K562 (cell line): Measurements from ENCODE around the gene PITRM1. TPM values are rescaled to one million over a fixed set of nuclear protein-coding genes. Genes with fewer than 3 reads are reported as not detected.
A peak's percentile ranks its signal among the peaks of the same experiment; 100 is the strongest.

Source experiments
- ATAC-seq: fragments of 200-7000 bp; cut with Tn5 transposase; 3 replicates; pipeline ENCODE4 v1.9.1; 2020; ENCODE audit warnings: moderate library complexity
- BruUV-seq: library from RNA; stranded (reverse); fragments of 400-500 nt; replicated peaks from 2 replicates; lab custom pipeline; 2021; lab: Mats Ljungman, UMichigan
- CTCF ChIA-PET: fragments of 300-600 bp; formaldehyde crosslinking; extraction: SDS; loops from one replicate; lab custom pipeline; 2021; ENCODE audit warnings: low intra/inter-chr PET ratio; lab: Yijun Ruan, JAX
- POLR2A ChIA-PET: fragments of 300-600, 350-650 bp; sonication (Branson Sonifier 250); formaldehyde crosslinking; extraction: SDS; loops from one replicate; lab custom pipeline; 2021; ENCODE audit warnings: antibody characterized with exemption, inconsistent platforms; lab: Yijun Ruan, JAX
- DNase-seq, 4 experiments: peaks; one replicate each; pipeline versions ENCODE4 v3.0.0 to v3.0.0-alpha.2; 2011 to 2018; ENCODE audit warnings: low spot score in 3 of 4, mixed read lengths in 3 of 4; ENCODE audit errors: extremely low read depth in 1 of 4
- FAIRE-seq: peaks from 2 replicates; lab custom pipeline; 2011; peaks lifted over from hg19 to GRCh38; lab: Jason Lieb, UNC
- H2AFZ ChIP-seq: 2 replicates; pipeline ENCODE4 v1.6.0; 2011; ENCODE audit warnings: low read depth, low read length, control low read depth, inconsistent platforms
- H3K27ac ChIP-seq: fragments of 200-600 bp; 3 replicates; pipeline ENCODE4 v1.8.0; 2011; ENCODE audit warnings: low read depth, mild to moderate bottlenecking, control low read depth, inconsistent platforms, low read length, moderate library complexity, mixed read lengths; ENCODE audit errors: extremely low read depth
- H3K27me3 ChIP-seq, 2 experiments: fragments of 300-600 bp in 1 of 2; 2 replicates in 1 of 2; 3 replicates in 1 of 2; pipeline versions ENCODE4 v1.6.0 to v1.8.0; 2011; ENCODE audit warnings: inconsistent platforms in 2 of 2, low read length in 2 of 2, mild to moderate bottlenecking in 1 of 2, mixed read lengths in 1 of 2, moderate library complexity in 1 of 2; ENCODE audit not compliant: control insufficient read depth in 2 of 2, insufficient read depth in 2 of 2
- H3K36me3 ChIP-seq: fragments of 300-600 bp; 3 replicates; pipeline ENCODE4 v1.8.0; 2011; ENCODE audit warnings: mild to moderate bottlenecking, low read length, inconsistent platforms; ENCODE audit not compliant: control insufficient read depth, insufficient read depth
- H3K4me1 ChIP-seq, 2 experiments: fragments of 200-600 bp in 1 of 2; replicated peaks in 1 of 2; 2 replicates in 1 of 2; 3 replicates in 1 of 2; pipeline versions ENCODE4 v1.5.1 to v1.8.0; 2011; ENCODE audit warnings: inconsistent platforms in 2 of 2, low read length in 2 of 2, mild to moderate bottlenecking in 1 of 2, mixed read lengths in 1 of 2, moderate library complexity in 1 of 2; ENCODE audit not compliant: control insufficient read depth in 2 of 2, insufficient read depth in 2 of 2
- H3K4me2 ChIP-seq: 2 replicates; pipeline ENCODE4 v1.6.1; 2011; ENCODE audit warnings: low read length, control low read depth, inconsistent platforms, mixed read lengths; ENCODE audit not compliant: insufficient read depth
- H3K4me3 ChIP-seq: fragments of 200-600 bp; sonication (generic), shearing (Covaris generic); 2 replicates; pipeline ENCODE4 v1.5.1; 2016; ENCODE audit warnings: control low read depth, inconsistent platforms
- H3K79me2 ChIP-seq: fragments of 200-600 bp; 3 replicates; pipeline ENCODE4 v1.8.0; 2011; ENCODE audit warnings: low read length, inconsistent platforms; ENCODE audit not compliant: control insufficient read depth, insufficient read depth
- H3K9ac ChIP-seq, 2 experiments: 2 replicates each; pipeline versions ENCODE4 v1.6.0 to v1.6.1; 2011; ENCODE audit warnings: low read depth in 2 of 2, low read length in 2 of 2, control low read depth in 1 of 2, inconsistent platforms in 1 of 2, mild to moderate bottlenecking in 1 of 2, mixed read lengths in 1 of 2; ENCODE audit not compliant: insufficient read depth in 1 of 2
- H3K9me1 ChIP-seq: one replicate; pipeline ENCODE4 v1.6.0; 2011; ENCODE audit warnings: inconsistent platforms, mild to moderate bottlenecking, low read length, moderate library complexity; ENCODE audit not compliant: control insufficient read depth, insufficient read depth
- H3K9me3 ChIP-seq: replicated peaks from 2 replicates; pipeline ENCODE4 v1.5.1; 2011; ENCODE audit warnings: low read depth, low read length, inconsistent platforms; ENCODE audit not compliant: control insufficient read depth, insufficient read depth
- H4K20me1 ChIP-seq: replicated peaks from 2 replicates; pipeline ENCODE4 v1.6.1; 2011; ENCODE audit warnings: low read length, inconsistent platforms, mixed read lengths; ENCODE audit not compliant: control insufficient read depth, insufficient read depth
- FOXJ3 ChIP-seq: sonication (generic); formaldehyde crosslinking; IDR thresholded peaks from 2 replicates; pipeline ENCODE4 v1.4.0; 2020; ENCODE audit warnings: mild to moderate bottlenecking, missing genetic modification reagents
- HDAC3 ChIP-seq: fragments of 450-650 bp; IDR thresholded peaks from 2 replicates; pipeline ENCODE4 v1.6.1; 2018; ENCODE audit warnings: borderline replicate concordance, mild to moderate bottlenecking, moderate library complexity; ENCODE audit not compliant: partially characterized antibody
- MAFG ChIP-seq: fragments of 450-650 bp; conservative IDR thresholded peaks from 2 replicates; pipeline ENCODE4 v1.6.1; 2016; ENCODE audit warnings: missing genetic modification characterization, missing compliant biosample characterization
- NR2C1 ChIP-seq, 2 experiments: fragments of 450-650 bp; IDR thresholded peaks; 2 replicates each; pipeline ENCODE4 v1.6.1; 2017; ENCODE audit warnings: mild to moderate bottlenecking in 2 of 2, antibody characterized with exemption in 1 of 2, inconsistent platforms in 1 of 2, missing compliant biosample characterization in 1 of 2, missing genetic modification characterization in 1 of 2
- RB1 ChIP-seq: fragments of 450-650 bp; IDR thresholded peaks from 2 replicates; pipeline ENCODE4 v1.6.1; 2017; ENCODE audit warnings: low read depth, mild to moderate bottlenecking
- ZNF23 ChIP-seq: fragments of 250-450 bp; sonication (Bioruptor Pico); IDR thresholded peaks from 2 replicates; pipeline ENCODE4 v1.4.0; 2020; ENCODE audit warnings: mild to moderate bottlenecking
- WGBS: fragments of 100-300 bp; shearing (Covaris generic); methylation state at CpG from one replicate; pipeline ENCODE4 v1.1.6; 2016; ENCODE audit warnings: low coverage, mixed read lengths; ENCODE audit not compliant: insufficient coverage; ENCODE audit errors: missing lambda C conversion rate; 5-methylcytosine and 5-hydroxymethylcytosine counted together
- in situ Hi-C: fragments of 300-500 bp; cut with MboI; formaldehyde crosslinking; loops from 4 replicates; pipeline ENCODE4 v1.15.0; 2018; ENCODE audit warnings: inconsistent platforms, mixed read lengths
- intact Hi-C: fragments of 100-400 bp; cut with micrococcal nuclease; formaldehyde crosslinking; loops from 2 replicates; pipeline ENCODE4 v1.14.2; 2022
- polyA plus RNA-seq, 8 experiments: library from polyadenylated mRNA; depleted of rRNA in 4 of 8; stranded (reverse) in 5 of 8; unstranded in 3 of 8; fragments of >200 nt; fragmentation: Nextera tagmentation in 2 of 8; fragmentation: Illumina TruSeq in 1 of 8; extraction: Ambion mirVana in 2 of 8; extraction: Trizol in 1 of 8; gene quantifications; 2 replicates each; pipeline versions ENCODE4 v1.2.1 to v1.2.3, GENCODE V29; 2011 to 2014; ENCODE audit warnings: inconsistent platforms in 1 of 8, missing spikeins in 1 of 8
- total RNA-seq, 7 experiments: library from RNA; depleted of rRNA in 6 of 7; stranded (reverse); fragments of >200 nt in 6 of 7; fragmentation: Illumina TruSeq in 2 of 7; extraction: Trizol in 2 of 7; gene quantifications; 2 replicates each; pipeline versions ENCODE4 v1.2.1 to v1.2.3, GENCODE V29; 2011 to 2021; ENCODE audit warnings: low replicate concordance in 1 of 7
- TF ChIP-seq, protein P1 (sequence below), 2 experiments: IDR thresholded peaks; 2 replicates each; pipeline ENCODE4 v1.6.1; 2012; ENCODE audit warnings: improper control_type of control experiment in 2 of 2, low read depth in 2 of 2, low read length in 2 of 2, borderline replicate concordance in 1 of 2
- TF ChIP-seq, protein P2 (sequence below): fragments of 250-450 bp; sonication (Bioruptor Pico); IDR thresholded peaks from 2 replicates; pipeline ENCODE4 v1.4.0; 2020
- TF ChIP-seq, protein P3 (sequence below): fragments of 200-400 bp; formaldehyde crosslinking; IDR thresholded peaks from 2 replicates; pipeline ENCODE4 v1.6.1; 2017; ENCODE audit warnings: mild to moderate bottlenecking, low read depth, low read length, moderate library complexity

Gene PITRM1
- total and polyA plus RNA-seq, 9 of the 15 experiments (the other 6 are each of a cell fraction or from before 2014, with no cell fraction given), result 21.1 to 70.4 (median 39.7) TPM

DNA sequence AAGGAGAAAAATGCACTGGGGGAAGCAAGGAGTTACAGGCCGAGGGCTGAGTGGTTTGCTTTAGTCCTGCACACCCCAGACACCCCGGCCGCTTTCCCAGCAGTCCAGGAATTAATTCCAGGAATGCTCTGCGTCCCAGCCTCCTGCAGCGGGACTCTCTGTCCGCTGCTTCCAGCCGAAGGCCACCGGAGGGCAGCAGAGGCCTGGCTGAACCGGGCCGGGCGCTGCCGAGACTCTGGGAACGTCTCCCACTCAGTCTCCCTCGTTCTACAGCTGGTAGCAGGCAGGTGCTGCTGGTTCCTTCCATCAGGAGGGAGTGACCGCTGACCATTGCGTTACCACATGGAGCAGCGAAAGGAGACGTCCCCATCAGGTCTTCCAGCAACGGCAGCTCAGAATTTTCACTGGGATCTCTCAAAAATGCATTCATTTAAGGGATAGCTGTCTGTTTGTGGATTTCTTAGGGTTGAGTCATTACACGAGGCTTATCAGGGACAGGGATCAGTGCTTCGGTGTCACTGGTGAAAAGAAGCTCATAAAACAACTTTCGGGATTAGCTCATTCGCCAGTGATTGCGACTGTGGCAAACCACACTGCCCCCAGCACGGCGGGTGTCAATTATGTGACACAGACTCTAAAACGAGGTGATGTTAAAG, 24.9 kb upstream of the PITRM1 start:
- intact Hi-C loops (loop anchor here (5.0 kb wide), 3 partner anchors 40 to 1570 kb away; no protein-coding TSS in a partner anchor), in situ Hi-C loops (no loop called here)
- POLR2A ChIA-PET, result interaction anchor here (0.5 to 0.8 kb wide), 4 partner anchors 17 to 1351 kb away, joined by 3 read pairs; no protein-coding TSS in a partner anchor
- no peaks in the 10 kb centered on the region for H3K9me3 ChIP-seq
- ATAC-seq, result peak; percentile 94
- WGBS, result 2% methylated on average over 27 of the region's 27 CpGs
- peak overlapping the region; percentile 25; the same call in 1 of the 2 replicates for H3K4me2 ChIP-seq
- H3K9ac ChIP-seq, result no peak overlapping the region
- 0 out of 2 replicates have a peak, but pooled peaks cover 8% of the 10 kb centered on the region for H4K20me1 ChIP-seq
- peaks cover 0 to 8% of the 10 kb centered on the region in 2 experiments; a peak in 2 of 5 replicates for H3K4me1 ChIP-seq
- no peak overlapping the region for H3K27ac ChIP-seq
- H2AFZ ChIP-seq, result no peak overlapping the region; the same call in 1 of the 2 replicates
- FAIRE-seq, result peak; percentile 65
- no peaks in the 10 kb centered on the region for H3K36me3 ChIP-seq
- peak; percentile 69 to 79 (median 74) for DNase-seq
- H3K4me3 ChIP-seq, result no peak overlapping the region
- H3K9me1 ChIP-seq, result no peaks in the 10 kb centered on the region
- CTCF ChIA-PET, result interaction anchor here (0.6 to 1.4 kb wide), 6 partner anchors 580 to 1971 kb away, joined by 3 to 4 read pairs (median 4); no protein-coding TSS in a partner anchor
- BruUV-seq, result no TSS peak
- no peaks in the 10 kb centered on the region for H3K79me2 ChIP-seq
- H3K27me3 ChIP-seq, result peaks cover 33 to 74% of the 10 kb centered on the region in 2 experiments
- TF ChIP-seq NR2C1 (IDR thresholded peaks at IDR 0.05) (no peak), NR2C1 (tag; IDR thresholded peaks at IDR 0.05) (no peak), ZNF23 (no peak), HDAC3 (no peak), FOXJ3 (CRISPR knock-in tag) (no peak), MAFG (tag) (no peak), RB1 (peak; percentile 72; the same call in 1 of the 2 replicates)
- TF ChIP-seq, protein P1, sequence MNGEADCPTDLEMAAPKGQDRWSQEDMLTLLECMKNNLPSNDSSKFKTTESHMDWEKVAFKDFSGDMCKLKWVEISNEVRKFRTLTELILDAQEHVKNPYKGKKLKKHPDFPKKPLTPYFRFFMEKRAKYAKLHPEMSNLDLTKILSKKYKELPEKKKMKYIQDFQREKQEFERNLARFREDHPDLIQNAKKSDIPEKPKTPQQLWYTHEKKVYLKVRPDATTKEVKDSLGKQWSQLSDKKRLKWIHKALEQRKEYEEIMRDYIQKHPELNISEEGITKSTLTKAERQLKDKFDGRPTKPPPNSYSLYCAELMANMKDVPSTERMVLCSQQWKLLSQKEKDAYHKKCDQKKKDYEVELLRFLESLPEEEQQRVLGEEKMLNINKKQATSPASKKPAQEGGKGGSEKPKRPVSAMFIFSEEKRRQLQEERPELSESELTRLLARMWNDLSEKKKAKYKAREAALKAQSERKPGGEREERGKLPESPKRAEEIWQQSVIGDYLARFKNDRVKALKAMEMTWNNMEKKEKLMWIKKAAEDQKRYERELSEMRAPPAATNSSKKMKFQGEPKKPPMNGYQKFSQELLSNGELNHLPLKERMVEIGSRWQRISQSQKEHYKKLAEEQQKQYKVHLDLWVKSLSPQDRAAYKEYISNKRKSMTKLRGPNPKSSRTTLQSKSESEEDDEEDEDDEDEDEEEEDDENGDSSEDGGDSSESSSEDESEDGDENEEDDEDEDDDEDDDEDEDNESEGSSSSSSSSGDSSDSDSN (IDR thresholded peaks at IDR 0.05; ENCODE audit: borderline replicate concordance in 1 of 2, low read depth in 2 of 2, low read length in 2 of 2), result peak in 1 of 2 experiments; percentile 47; a peak in 1 of 4 replicates
- TF ChIP-seq, protein P2, sequence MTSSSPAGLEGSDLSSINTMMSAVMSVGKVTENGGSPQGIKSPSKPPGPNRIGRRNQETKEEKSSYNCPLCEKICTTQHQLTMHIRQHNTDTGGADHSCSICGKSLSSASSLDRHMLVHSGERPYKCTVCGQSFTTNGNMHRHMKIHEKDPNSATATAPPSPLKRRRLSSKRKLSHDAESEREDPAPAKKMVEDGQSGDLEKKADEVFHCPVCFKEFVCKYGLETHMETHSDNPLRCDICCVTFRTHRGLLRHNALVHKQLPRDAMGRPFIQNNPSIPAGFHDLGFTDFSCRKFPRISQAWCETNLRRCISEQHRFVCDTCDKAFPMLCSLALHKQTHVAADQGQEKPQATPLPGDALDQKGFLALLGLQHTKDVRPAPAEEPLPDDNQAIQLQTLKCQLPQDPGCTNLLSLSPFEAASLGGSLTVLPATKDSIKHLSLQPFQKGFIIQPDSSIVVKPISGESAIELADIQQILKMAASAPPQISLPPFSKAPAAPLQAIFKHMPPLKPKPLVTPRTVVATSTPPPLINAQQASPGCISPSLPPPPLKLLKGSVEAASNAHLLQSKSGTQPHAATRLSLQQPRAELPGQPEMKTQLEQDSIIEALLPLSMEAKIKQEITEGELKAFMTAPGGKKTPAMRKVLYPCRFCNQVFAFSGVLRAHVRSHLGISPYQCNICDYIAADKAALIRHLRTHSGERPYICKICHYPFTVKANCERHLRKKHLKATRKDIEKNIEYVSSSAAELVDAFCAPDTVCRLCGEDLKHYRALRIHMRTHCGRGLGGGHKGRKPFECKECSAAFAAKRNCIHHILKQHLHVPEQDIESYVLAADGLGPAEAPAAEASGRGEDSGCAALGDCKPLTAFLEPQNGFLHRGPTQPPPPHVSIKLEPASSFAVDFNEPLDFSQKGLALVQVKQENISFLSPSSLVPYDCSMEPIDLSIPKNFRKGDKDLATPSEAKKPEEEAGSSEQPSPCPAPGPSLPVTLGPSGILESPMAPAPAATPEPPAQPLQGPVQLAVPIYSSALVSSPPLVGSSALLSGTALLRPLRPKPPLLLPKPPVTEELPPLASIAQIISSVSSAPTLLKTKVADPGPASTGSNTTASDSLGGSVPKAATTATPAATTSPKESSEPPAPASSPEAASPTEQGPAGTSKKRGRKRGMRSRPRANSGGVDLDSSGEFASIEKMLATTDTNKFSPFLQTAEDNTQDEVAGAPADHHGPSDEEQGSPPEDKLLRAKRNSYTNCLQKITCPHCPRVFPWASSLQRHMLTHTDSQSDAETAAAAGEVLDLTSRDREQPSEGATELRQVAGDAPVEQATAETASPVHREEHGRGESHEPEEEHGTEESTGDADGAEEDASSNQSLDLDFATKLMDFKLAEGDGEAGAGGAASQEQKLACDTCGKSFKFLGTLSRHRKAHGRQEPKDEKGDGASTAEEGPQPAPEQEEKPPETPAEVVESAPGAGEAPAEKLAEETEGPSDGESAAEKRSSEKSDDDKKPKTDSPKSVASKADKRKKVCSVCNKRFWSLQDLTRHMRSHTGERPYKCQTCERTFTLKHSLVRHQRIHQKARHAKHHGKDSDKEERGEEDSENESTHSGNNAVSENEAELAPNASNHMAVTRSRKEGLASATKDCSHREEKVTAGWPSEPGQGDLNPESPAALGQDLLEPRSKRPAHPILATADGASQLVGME (CRISPR knock-in tag), result no peak
- TF ChIP-seq, protein P3, sequence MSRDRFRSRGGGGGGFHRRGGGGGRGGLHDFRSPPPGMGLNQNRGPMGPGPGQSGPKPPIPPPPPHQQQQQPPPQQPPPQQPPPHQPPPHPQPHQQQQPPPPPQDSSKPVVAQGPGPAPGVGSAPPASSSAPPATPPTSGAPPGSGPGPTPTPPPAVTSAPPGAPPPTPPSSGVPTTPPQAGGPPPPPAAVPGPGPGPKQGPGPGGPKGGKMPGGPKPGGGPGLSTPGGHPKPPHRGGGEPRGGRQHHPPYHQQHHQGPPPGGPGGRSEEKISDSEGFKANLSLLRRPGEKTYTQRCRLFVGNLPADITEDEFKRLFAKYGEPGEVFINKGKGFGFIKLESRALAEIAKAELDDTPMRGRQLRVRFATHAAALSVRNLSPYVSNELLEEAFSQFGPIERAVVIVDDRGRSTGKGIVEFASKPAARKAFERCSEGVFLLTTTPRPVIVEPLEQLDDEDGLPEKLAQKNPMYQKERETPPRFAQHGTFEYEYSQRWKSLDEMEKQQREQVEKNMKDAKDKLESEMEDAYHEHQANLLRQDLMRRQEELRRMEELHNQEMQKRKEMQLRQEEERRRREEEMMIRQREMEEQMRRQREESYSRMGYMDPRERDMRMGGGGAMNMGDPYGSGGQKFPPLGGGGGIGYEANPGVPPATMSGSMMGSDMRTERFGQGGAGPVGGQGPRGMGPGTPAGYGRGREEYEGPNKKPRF, result no peak
